T follicular helper cell (primary cell): ENCODE results near the gene C4orf36.
A peak's percentile ranks its signal among the peaks of the same experiment; 100 is the strongest.

ENCODE experiments used
- DNase-seq: peaks from one replicate; pipeline ENCODE4 v3.0.0-alpha.2; 2020; ENCODE audit warnings: low read depth
- total RNA-seq, 2 experiments: gene quantifications; one replicate each; lab custom pipeline; 2026; lab: John Stamatoyannopoulos, UW

Gene C4orf36
- total RNA-seq: 0 to 0.12 reads per million in 2 experiments

DNA sequence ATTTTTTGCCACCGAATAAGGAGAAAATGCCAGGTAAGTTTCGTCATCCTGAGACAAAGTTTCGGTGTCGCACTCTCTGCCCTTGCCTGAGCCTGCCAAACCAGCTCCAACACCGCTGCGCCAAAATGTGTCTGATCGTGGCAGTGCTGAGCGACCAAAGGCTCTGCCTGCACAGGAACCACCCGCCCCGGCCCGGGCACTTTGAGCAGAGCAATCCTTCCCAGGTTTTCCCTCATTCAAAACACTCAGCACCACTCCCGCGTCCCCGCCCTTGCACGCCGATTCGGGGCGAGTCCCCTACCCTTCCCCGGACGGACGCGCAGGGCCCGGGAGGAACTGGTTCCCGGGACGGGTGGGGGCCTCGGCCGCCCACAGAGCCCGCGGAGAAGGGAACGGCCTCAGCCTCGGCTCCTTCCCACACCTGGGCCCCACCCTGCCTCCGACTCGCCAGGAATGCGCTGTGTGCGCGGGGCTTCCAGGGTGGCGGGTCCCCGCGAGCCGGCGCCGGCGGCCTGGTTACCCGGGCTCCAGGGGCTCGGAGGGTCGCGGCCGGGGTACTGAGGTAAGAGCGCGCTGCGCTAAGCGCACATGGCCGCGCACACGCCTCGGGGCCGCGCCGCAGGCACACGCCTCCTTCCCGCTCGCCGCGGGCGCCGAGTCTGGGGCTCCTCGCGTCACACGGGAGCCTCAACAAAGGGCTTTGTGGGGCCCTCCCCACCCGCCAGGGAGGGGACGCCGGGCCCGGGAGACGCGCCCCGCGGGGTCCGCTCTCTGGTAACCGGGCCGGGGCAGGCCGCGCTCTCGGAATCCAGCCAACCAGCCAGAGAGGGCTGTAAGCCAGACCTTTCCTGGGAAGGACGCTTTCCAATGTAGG, at the start of gene C4orf36:
Gene C4orf36 (minus strand): TSS at position 661 of the 874 bp plus-strand sequence. CDS start 902 bp downstream, outside the sequence.
- no peak for DNase-seq

DNA sequence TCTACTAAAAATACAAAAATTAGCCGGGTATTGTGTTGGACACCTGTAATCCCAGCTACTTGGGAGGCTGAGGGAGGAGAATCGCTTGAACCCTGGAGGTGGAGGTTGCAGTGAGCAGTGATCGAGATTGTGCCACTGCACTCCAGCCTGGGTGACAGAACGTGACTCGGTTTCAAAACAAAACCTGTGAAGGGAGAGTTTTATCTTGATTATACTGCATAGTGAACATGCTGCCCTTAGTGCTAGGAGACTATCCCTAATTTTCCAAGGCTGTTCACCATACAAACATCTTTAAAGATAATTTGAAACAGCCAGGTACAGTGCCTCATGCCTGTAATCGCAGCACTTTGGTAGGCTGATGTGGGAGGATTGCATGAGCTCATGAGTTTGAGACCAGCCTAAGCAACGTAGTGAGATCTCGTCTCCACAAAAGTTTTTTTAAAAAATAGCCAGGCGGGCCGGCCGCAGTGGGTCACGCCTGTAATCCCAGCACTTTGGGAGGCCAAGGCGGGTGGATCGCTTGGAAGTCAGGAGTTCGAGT, 48.8 kb upstream of the C4orf36 start:
- no peak for DNase-seq

- DNase-seq: no peak
These were observed 47.7 kb upstream of the C4orf36 start for GRCh38 chr4:86939729-86940575.

DNA sequence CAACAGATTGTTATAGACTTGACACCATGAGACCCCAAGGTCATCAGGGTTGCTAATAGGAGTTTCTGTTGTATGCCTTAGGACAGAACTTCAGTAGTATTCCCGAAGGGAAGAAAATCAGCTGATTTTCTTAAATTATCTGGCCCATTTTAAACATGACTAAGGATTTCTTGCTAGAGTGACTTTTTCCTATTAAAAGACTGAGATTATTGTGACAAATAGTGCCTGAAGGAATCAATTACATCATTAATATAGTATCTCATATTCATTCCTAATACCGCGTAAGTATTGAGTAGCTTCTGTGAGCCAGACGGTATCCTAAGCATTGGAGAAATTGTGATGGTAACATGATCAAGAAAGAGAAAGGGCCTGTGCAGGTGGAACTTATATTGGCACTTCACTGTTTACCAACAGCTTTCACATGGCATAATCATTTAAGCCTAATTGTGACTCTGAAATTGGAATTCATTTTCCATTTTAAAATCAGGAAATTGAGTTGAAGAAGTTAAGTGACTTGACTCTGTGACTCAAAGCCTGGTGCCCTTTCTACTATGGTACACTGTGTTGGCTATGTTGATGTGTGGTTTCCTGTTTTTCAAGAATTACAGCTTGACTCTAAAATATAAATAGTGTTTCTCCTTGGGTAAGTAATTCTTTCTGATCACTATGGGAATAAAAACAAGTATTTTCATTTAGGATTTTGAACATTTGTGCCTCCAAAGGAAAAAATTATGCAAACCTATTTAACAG, 46.7 kb upstream of the C4orf36 start:
- DNase-seq: no peak

GRCh38 chr4:86935853-86936733, 43.9 kb upstream of the C4orf36 start:
- peak; percentile 56 for DNase-seq

GRCh38 chr4:86935566-86935852, 43.3 kb upstream of the C4orf36 start:
- no peak for DNase-seq

DNA sequence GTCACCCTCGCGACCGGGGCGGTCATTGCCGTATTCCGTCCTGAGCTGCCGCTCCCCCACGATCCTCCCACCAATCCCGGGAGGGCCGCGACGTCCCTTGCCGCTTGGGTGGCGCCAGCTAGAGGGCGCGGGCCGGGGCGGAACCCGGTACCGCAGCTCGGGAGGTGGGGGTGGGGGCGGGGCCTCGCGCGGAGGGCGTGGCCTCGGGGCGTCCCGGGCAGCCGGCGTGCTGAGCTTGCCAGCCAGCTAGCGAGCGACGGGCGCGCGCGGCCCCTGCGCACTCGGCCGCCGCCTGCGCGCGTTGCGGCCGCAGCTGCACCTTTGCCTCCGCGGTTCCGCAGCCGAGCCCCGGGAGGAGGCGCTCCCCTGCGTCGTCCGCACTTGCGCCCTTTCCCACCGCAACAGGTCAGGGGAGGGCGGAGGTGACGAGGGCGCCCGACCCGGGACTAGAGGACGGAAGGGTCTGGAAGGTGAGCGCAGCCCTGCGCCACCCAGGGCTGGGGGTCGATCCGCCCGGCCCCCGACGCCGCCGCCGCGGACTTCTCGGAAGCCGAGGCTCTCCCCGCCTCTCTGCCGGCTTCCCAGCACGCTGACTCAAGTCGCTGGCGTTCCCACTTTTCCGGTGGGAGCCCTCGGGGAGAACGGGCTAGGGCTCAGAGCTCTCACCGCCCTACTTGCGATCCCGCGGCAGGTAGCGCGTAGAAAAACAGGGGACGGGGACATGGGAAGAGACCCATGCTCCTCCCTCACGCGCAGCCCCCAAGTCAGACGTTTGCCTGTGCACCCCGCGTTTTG, 42.7 kb upstream of the C4orf36 start, which contains the start of gene AFF1:
Gene AFF1 (plus strand): TSS at position 241 of the 795 bp plus-strand sequence. CDS start 13,523 bp downstream, outside the sequence.
- DNase-seq: peak; percentile 78

DNA sequence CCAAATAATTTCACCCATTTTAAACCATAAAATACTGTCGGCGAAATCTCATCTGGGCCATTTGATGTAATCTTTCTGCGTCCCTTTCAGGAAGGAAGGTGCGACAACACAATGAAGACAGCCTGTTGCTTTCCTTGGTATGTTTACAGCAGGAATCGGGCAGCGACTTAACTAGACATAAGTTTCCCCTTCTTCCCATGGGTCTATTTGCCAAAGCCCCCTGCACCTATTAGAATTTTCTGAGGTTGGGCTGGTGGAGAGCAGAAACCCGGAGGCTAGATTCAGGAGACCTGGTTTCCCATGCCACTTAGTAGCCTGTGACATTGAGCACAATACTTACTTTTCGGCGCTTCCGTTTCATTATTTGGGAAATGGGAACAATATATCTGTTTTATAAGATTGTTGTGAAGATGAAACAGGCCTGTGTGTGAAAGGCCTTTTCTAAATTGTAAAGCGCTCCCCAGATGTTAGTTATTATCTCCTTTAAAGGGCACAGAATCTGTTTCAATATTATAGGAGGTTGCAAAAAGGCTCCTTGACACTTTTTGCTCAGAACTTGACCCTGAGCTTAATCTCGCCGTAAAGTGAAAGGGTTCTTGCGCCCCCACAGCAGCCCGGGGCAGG, 42.0 kb upstream of the C4orf36 start:
- no peak for DNase-seq

- no peak for DNase-seq
These were observed 36.4 kb upstream of the C4orf36 start for GRCh38 chr4:86928400-86929255.

- no peak for DNase-seq
These were observed 35.7 kb upstream of the C4orf36 start for GRCh38 chr4:86927843-86928395.

DNA sequence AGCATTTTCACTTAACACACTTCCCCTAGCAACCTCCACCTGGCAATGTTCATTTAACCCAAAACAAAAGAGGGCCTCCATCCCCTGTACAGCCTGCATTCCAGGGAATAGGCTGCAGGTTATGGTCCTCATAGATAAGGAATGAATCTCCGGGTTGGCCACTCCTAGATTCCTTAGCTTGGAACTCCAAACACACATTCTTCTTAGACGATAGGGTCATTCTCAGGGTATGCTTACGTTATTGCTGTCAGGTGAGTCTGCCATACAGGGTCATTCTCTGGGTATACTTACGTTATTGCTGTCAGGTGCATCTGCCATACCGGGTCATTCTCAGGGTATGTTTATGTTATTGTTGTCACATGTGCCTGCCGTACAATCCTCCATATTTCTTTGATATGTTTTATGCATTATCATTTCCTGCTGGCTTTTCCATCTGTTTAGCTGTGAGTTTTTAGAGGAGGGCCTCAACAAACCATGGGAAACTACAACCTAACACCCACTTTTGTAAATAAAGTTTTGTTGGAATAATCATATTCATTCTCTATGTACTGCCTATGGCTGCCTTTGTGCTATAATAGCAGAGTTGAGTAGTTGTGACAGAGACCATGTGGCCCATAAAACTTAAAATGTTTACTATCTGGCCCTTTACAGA, 34.3 kb upstream of the C4orf36 start:
- no peak for DNase-seq

GRCh38 chr4:86924811-86925210, 32.6 kb upstream of the C4orf36 start:
- no peak for DNase-seq

DNA sequence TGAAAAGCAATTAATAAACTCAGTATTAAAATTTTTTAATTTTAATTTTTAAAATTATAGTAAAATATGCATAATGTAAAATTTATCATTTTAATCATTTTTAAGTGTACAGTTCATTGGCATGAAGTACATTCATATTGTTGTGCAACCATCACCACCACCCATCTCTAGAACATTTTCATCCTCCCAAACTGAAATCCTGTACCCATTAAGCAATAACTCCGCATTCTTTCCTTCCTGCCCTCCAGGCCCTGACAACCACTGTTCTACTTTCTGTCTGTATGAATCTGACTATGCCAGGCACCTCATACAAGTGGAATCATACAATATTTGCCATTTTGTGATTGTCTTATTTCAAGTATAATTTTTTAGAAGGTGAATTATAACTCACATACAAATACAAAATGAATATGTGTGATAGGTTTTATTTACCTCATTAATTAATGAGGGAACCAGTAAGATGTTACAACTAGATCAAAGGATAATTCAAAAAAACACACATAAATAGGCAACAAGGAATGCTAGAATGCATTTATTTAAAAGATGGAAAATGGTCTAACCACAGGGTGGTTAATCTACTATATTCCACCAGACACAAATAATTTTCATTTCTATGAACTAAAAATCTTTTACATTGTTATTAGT, 29.5 kb upstream of the C4orf36 start:
- no peak for DNase-seq

GRCh38 chr4:86919561-86920223, 27.5 kb upstream of the C4orf36 start:
- no peak for DNase-seq

DNA sequence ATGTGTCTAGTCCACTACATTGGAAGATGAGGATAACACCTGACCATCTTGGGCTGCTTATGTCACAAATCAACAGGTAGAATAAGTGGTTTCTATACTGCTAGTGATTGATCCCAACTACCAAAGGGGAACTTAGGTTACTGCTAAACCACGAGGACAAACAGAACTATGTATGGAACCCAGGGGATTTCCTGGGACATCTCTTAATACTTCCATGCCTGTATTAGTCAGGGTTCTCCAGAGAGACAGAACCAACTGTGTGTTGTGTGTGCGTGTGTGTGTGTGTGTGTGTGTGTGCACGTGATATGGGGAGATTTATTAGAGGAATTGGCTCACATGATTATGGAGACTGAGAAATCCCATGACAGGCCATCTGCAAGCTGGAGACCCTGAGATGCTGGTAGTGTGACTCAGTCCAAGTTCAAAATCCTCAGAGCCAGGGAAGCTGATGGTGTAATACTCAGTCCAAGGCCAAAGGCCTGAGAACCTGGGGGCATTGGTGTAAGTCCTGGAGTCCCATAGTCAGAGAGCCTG, 26.4 kb upstream of the C4orf36 start:
- no peak for DNase-seq
